Keratinocyte (primary cell): Measurements from ENCODE around the gene WDPCP. TPM values are rescaled to one million over a fixed set of nuclear protein-coding genes. Genes with fewer than 3 reads are reported as not detected.

Experiments
- DNase-seq: peaks from one replicate; pipeline ENCODE4 v3.0.0-alpha.2; 2011; ENCODE audit warnings: low read depth, missing footprints, low spot score
- FAIRE-seq: peaks from 2 replicates; lab custom pipeline; 2011; peaks lifted over from hg19 to GRCh38; lab: Jason Lieb, UNC
- H2AFZ ChIP-seq: 2 replicates; pipeline ENCODE4 v1.6.0; 2012; ENCODE audit warnings: low read length, control low read depth, inconsistent platforms; ENCODE audit not compliant: control insufficient read depth
- H3K27ac ChIP-seq: 2 replicates; pipeline ENCODE4 v1.5.1; 2011; ENCODE audit warnings: low read length; ENCODE audit not compliant: control insufficient read depth, insufficient read depth
- H3K27me3 ChIP-seq: 3 replicates; pipeline ENCODE4 v1.6.0; 2011; ENCODE audit warnings: low read length; ENCODE audit not compliant: control insufficient read depth, insufficient read depth; ENCODE audit errors: extremely low read depth
- H3K36me3 ChIP-seq, 2 experiments: 2 replicates in 1 of 2; 3 replicates in 1 of 2; pipeline ENCODE4 v1.5.1; 2011; ENCODE audit warnings: low read length in 2 of 2, mild to moderate bottlenecking in 1 of 2; ENCODE audit not compliant: control insufficient read depth in 2 of 2, insufficient read depth in 2 of 2; ENCODE audit errors: extremely low read depth in 1 of 2
- H3K4me1 ChIP-seq: 3 replicates; pipeline ENCODE4 v1.5.1; 2011; ENCODE audit warnings: low read length; ENCODE audit not compliant: control insufficient read depth, insufficient read depth; ENCODE audit errors: extremely low read depth
- H3K4me2 ChIP-seq: 3 replicates; pipeline ENCODE4 v1.6.0; 2011; ENCODE audit warnings: low read depth, low read length; ENCODE audit not compliant: control insufficient read depth, insufficient read depth; ENCODE audit errors: extremely low read depth
- H3K4me3 ChIP-seq, 3 experiments: fragments of 200-600 bp in 1 of 3; sonication (generic) in 1 of 3; 2 replicates in 2 of 3; 3 replicates in 1 of 3; pipeline ENCODE4 v1.5.1; 2011 to 2016; ENCODE audit warnings: low read length in 3 of 3, mild to moderate bottlenecking in 3 of 3, control low read depth in 2 of 3, inconsistent platforms in 1 of 3, low read depth in 1 of 3, mixed read lengths in 1 of 3, mixed run types in 1 of 3, moderate library complexity in 1 of 3; ENCODE audit not compliant: control insufficient read depth in 2 of 3, insufficient read depth in 2 of 3; ENCODE audit errors: extremely low read depth in 1 of 3
- H3K79me2 ChIP-seq: 2 replicates; pipeline ENCODE4 v1.6.0; 2012; ENCODE audit warnings: low read length; ENCODE audit not compliant: control insufficient read depth, insufficient read depth
- H3K9ac ChIP-seq: 3 replicates; pipeline ENCODE4 v1.6.0; 2011; ENCODE audit warnings: low read length; ENCODE audit not compliant: control insufficient read depth, insufficient read depth; ENCODE audit errors: extremely low read depth
- H3K9me1 ChIP-seq: 3 replicates; pipeline ENCODE4 v1.6.0; 2011; ENCODE audit warnings: low read length; ENCODE audit not compliant: control insufficient read depth, insufficient read depth; ENCODE audit errors: extremely low read depth
- H3K9me3 ChIP-seq: 2 replicates; pipeline ENCODE4 v1.5.1; 2012; ENCODE audit warnings: low read depth, low read length; ENCODE audit not compliant: control insufficient read depth
- H4K20me1 ChIP-seq: 3 replicates; pipeline ENCODE4 v1.6.0; 2011; ENCODE audit warnings: low read length; ENCODE audit not compliant: control insufficient read depth, insufficient read depth; ENCODE audit errors: extremely low read depth
- EZH2 ChIP-seq: IDR thresholded peaks from one replicate; pipeline ENCODE4 v1.6.1; 2012; ENCODE audit warnings: inconsistent platforms, mild to moderate bottlenecking, low read length, moderate library complexity
- dilution Hi-C: fragments of 300-500 bp; cut with MboI; formaldehyde crosslinking; loops from one replicate; pipeline ENCODE4 v1.7.0; 2020; ENCODE audit warnings: low sequenced_read_pairs; ENCODE audit not compliant: extremely low pct_ligation_motif_present
- polyA plus RNA-seq, 5 experiments: library from polyadenylated mRNA; depleted of rRNA in 3 of 5; stranded (reverse) in 3 of 5; stranded (forward) in 1 of 5; unstranded in 1 of 5; fragments of >200 nt; gene quantifications; 1 replicate in 1 of 5; 2 replicates in 3 of 5; 3 replicates in 1 of 5; pipeline versions ENCODE4 v1.2.1 to v1.2.3, GENCODE V29; 2011 to 2012; ENCODE audit warnings: missing spikeins in 2 of 5, low read depth in 1 of 5, low replicate concordance in 1 of 5
- TF ChIP-seq, protein P1 (sequence below), 3 experiments: IDR thresholded peaks in 1 of 3; conservative IDR thresholded peaks in 1 of 3; optimal IDR thresholded peaks in 1 of 3; 2 replicates in 2 of 3; 3 replicates in 1 of 3; pipeline versions ENCODE3 to v1.5.1; 2011; ENCODE audit warnings: low read length in 3 of 3, mild to moderate bottlenecking in 3 of 3, moderate library complexity in 2 of 3, control low read depth in 1 of 3, inconsistent platforms in 1 of 3; ENCODE audit not compliant: insufficient read depth in 2 of 3; ENCODE audit errors: extremely low read depth in 1 of 3

Gene WDPCP
- polyA plus RNA-seq, 1 donor (not counting 4 experiments of a cell fraction or from before 2014, with no cell fraction given): 2.9 TPM

DNA sequence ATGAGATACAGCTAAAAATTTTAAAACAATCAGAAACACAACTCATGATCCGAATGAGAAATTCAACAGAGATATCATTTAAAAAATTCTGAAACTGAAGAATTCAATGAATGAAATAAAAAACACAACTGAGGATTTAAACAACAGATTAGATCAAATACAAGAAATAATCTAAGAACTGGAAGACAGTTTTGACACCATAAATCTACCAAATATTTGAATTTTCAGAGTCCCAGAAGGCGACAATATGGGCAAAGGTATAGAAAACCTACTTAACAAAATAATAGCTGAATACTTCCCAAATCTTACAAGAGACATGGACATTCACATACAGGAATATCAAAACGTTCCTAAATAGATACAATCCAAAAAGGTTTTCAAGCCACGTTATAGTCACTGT, 315.7 kb downstream of the WDPCP start:
- FAIRE-seq (no peak), DNase-seq (no peak)
- no peaks in the 10 kb centered on the region for H3K9me1 ChIP-seq
- no peak overlapping the region for H3K9ac ChIP-seq
- H3K9me3 ChIP-seq: no peaks in the 10 kb centered on the region
- H3K27me3 ChIP-seq: no peaks in the 10 kb centered on the region
- dilution Hi-C loops: no loop called here
- no peak for TF ChIP-seq EZH2
- TF ChIP-seq, protein P1, sequence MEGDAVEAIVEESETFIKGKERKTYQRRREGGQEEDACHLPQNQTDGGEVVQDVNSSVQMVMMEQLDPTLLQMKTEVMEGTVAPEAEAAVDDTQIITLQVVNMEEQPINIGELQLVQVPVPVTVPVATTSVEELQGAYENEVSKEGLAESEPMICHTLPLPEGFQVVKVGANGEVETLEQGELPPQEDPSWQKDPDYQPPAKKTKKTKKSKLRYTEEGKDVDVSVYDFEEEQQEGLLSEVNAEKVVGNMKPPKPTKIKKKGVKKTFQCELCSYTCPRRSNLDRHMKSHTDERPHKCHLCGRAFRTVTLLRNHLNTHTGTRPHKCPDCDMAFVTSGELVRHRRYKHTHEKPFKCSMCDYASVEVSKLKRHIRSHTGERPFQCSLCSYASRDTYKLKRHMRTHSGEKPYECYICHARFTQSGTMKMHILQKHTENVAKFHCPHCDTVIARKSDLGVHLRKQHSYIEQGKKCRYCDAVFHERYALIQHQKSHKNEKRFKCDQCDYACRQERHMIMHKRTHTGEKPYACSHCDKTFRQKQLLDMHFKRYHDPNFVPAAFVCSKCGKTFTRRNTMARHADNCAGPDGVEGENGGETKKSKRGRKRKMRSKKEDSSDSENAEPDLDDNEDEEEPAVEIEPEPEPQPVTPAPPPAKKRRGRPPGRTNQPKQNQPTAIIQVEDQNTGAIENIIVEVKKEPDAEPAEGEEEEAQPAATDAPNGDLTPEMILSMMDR (optimal IDR thresholded peaks at IDR 0.05 in 1 of 3, IDR thresholded peaks at IDR 0.05 in 1 of 3, conservative IDR thresholded peaks at IDR 0.05 in 1 of 3; ENCODE audit: extremely low read depth in 1 of 3, insufficient read depth in 2 of 3, low read length in 3 of 3): no peak
- no peak overlapping the region for H3K27ac ChIP-seq
- H2AFZ ChIP-seq: no peak overlapping the region
- H3K4me2 ChIP-seq: no peak overlapping the region
- no peaks in the 10 kb centered on the region for H3K4me1 ChIP-seq
- H3K4me3 ChIP-seq: no peak overlapping the region
- H4K20me1 ChIP-seq: no peaks in the 10 kb centered on the region
- no peaks in the 10 kb centered on the region for H3K36me3 ChIP-seq
- H3K79me2 ChIP-seq: no peaks in the 10 kb centered on the region

DNA sequence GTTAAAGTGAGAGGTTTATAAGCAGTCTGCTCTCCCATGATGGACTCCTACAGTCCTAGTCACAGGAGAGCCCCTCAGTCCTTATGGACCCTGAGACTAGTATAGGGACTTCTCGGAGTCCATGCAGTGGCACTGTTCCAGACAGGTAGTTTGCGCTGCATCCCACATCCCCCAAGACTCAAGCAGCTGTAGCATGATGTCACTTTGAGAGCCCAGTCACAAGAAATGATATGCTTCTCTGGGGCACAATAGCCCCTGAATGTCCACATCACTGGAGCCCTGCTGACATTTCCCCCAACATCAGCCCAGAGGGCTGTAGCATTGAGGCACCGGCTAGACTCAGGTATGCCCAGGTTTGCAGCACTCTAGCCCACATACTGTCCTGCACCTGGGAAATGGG, 317.6 kb downstream of the WDPCP start:
- Histone ChIP-seq H3K9me1 (no peaks in the 10 kb centered on the region), H3K4me3 (no peak overlapping the region), H3K27ac (no peak overlapping the region), H2AFZ (no peak overlapping the region), H3K79me2 (no peaks in the 10 kb centered on the region), H3K27me3 (no peaks in the 10 kb centered on the region), H4K20me1 (no peaks in the 10 kb centered on the region), H3K4me1 (no peaks in the 10 kb centered on the region), H3K36me3 (no peaks in the 10 kb centered on the region), H3K4me2 (no peak overlapping the region), H3K9ac (no peak overlapping the region), H3K9me3 (no peaks in the 10 kb centered on the region)
- no peak for TF ChIP-seq EZH2
- TF ChIP-seq, protein P1 (optimal IDR thresholded peaks at IDR 0.05 in 1 of 3, IDR thresholded peaks at IDR 0.05 in 1 of 3, conservative IDR thresholded peaks at IDR 0.05 in 1 of 3; ENCODE audit: extremely low read depth in 1 of 3, insufficient read depth in 2 of 3, low read length in 3 of 3): no peak
- dilution Hi-C loops: no loop called here
- DNase-seq: no peak
- no peak for FAIRE-seq
